A549 (cell line): ENCODE data around the gene DDR2.

Experiments
- ATOH8 ChIP-seq: fragments of 250-450 bp; sonication (Bioruptor Pico); IDR thresholded peaks from 2 replicates; pipeline ENCODE4 v1.5.0; 2020; ENCODE audit warnings: low read depth, mild to moderate bottlenecking, moderate library complexity
- CEBPB ChIP-seq, 2 experiments: fragments of >200 bp in 1 of 2; sonication (Bioruptor Twin) in 1 of 2; formaldehyde crosslinking in 1 of 2; IDR thresholded peaks; 2 replicates each; pipeline ENCODE4 v1.6.1; 2012 to 2016
- CTCF ChIP-seq: fragments of >200 bp; sonication (Bioruptor Twin); formaldehyde crosslinking; IDR thresholded peaks from 3 replicates; pipeline ENCODE4 v1.5.1; 2016
- HDAC2 ChIP-seq: fragments of 200-600 bp; sonication (generic); IDR thresholded peaks from 2 replicates; pipeline ENCODE4 v1.6.1; 2016
- JUN ChIP-seq, 2 experiments: fragments of >200 bp; sonication (Bioruptor Twin); formaldehyde crosslinking; IDR thresholded peaks; 2 replicates in 1 of 2; 3 replicates in 1 of 2; pipeline ENCODE4 v1.6.1; 2016 to 2017
- JUNB ChIP-seq: fragments of >200 bp; sonication (Bioruptor Twin); formaldehyde crosslinking; IDR thresholded peaks from 2 replicates; pipeline ENCODE4 v1.6.1; 2016
- MAFK ChIP-seq: fragments of 450-650 bp; IDR thresholded peaks from 2 replicates; pipeline ENCODE4 v1.6.1; 2014; ENCODE audit not compliant: partially characterized antibody
- NPAS2 ChIP-seq: fragments of 250-450 bp; sonication (Bioruptor Pico); IDR thresholded peaks from 2 replicates; pipeline ENCODE4 v1.8.0; 2022; ENCODE audit warnings: mild to moderate bottlenecking, moderate library complexity, borderline replicate concordance
- POLR2A ChIP-seq: IDR thresholded peaks from 2 replicates; pipeline ENCODE4 v1.6.1; 2012; ENCODE audit warnings: mild to moderate bottlenecking, low read length
- REST ChIP-seq: fragments of 200-600 bp; sonication (generic); IDR thresholded peaks from 2 replicates; pipeline ENCODE4 v1.6.1; 2016; ENCODE audit warnings: antibody characterized with exemption, mild to moderate bottlenecking, moderate library complexity
- TF ChIP-seq, protein P1 (sequence below): IDR thresholded peaks from 2 replicates; pipeline ENCODE4 v1.6.1; 2012

- TF ChIP-seq MAFK: no peak
- TF ChIP-seq HDAC2: no peak
- no peak for TF ChIP-seq CTCF
- TF ChIP-seq JUNB: no peak
- TF ChIP-seq CEBPB (IDR thresholded peaks at IDR 0.05): no peak
- TF ChIP-seq JUN (IDR thresholded peaks at IDR 0.05): no peak
- no peak for TF ChIP-seq POLR2A
- TF ChIP-seq NPAS2: no peak
- TF ChIP-seq ATOH8 (CRISPR knock-in tag): no peak
- TF ChIP-seq, protein P1, sequence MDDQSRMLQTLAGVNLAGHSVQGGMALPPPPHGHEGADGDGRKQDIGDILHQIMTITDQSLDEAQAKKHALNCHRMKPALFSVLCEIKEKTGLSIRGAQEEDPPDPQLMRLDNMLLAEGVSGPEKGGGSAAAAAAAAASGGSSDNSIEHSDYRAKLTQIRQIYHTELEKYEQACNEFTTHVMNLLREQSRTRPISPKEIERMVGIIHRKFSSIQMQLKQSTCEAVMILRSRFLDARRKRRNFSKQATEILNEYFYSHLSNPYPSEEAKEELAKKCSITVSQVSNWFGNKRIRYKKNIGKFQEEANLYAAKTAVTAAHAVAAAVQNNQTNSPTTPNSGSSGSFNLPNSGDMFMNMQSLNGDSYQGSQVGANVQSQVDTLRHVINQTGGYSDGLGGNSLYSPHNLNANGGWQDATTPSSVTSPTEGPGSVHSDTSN: no peak
- TF ChIP-seq REST: no peak
These were observed 101.0 kb downstream of the DDR2 start for GRCh38 chr1:162733336-162733590.
